K562 treated with DMSO at 1 percent for 12 hours (cell line): ENCODE measurements around the gene NKAPL. TPM values are rescaled to one million over a fixed set of nuclear protein-coding genes. Genes with fewer than 3 reads are reported as not detected.

Source experiments
- total RNA-seq: library from RNA; unstranded; fragments of 300-600 nt; gene quantifications from 2 replicates; pipeline ENCODE4 v1.2.3, GENCODE V29; 2022; ENCODE audit not compliant: insufficient read depth

NKAPL gene
- total RNA-seq: not detected in 2 replicates

GRCh38 chr6:28258877-28259777 is at the start of gene NKAPL:
Gene NKAPL (plus strand): TSS chr6:28259297. CDS start chr6:28259372, 75 bp downstream.

GRCh38 chr6:28225056-28225834 is 33.9 kb upstream of the NKAPL start, which contains the start of gene ZSCAN9:
Gene ZSCAN9 (plus strand): TSS chr6:28225275. CDS start chr6:28227085, 1,810 bp downstream.

GRCh38 chr6:28252009-28252975 is 6.8 kb upstream of the NKAPL start, which contains the start of gene ZKSCAN4:
Gene ZKSCAN4 (minus strand): TSS chr6:28252269. CDS start chr6:28251980, 289 bp downstream.

GRCh38 chr6:28266962-28267694 is 8.0 kb downstream of the NKAPL start, which contains the start of gene ZSCAN26:
Gene ZSCAN26 (plus strand): TSS chr6:28267143. CDS start chr6:28271920, 4,777 bp downstream.

GRCh38 chr6:28281288-28282064 is 22.4 kb downstream of the NKAPL start, which contains the start of gene PGBD1:
Gene PGBD1 (plus strand): TSS chr6:28281572. CDS start chr6:28283814, 2,242 bp downstream.

Other genes with a start within 250 kb of the NKAPL start
- 3.2 and 4.5 TPM in 2 replicates for gene ZNF165, start 178.7 kb upstream of the NKAPL start, total RNA-seq
- not detected in 2 replicates for gene ZSCAN16, start 134.7 kb upstream of the NKAPL start, total RNA-seq
- 3.5 and 28.3 TPM in 2 replicates for gene ZKSCAN8, start 117.4 kb upstream of the NKAPL start, total RNA-seq
- 13.6 and 25.6 TPM in 2 replicates for gene ZSCAN9, start 34.0 kb upstream of the NKAPL start, total RNA-seq
- gene ZKSCAN4, start 7.0 kb upstream of the NKAPL start, total RNA-seq: 6.5 and 9.5 TPM in 2 replicates
- gene ZSCAN26, start 7.8 kb downstream of the NKAPL start, total RNA-seq: 4.7 and 7.2 TPM in 2 replicates
- 7.6 and 14.5 TPM in 2 replicates for gene PGBD1, start 22.3 kb downstream of the NKAPL start, total RNA-seq
- 2.8 and 10.9 TPM in 2 replicates for gene ZSCAN31, start 76.9 kb downstream of the NKAPL start, total RNA-seq
- gene ZKSCAN3, start 90.7 kb downstream of the NKAPL start, total RNA-seq: 3.3 and 8.7 TPM in 2 replicates
- gene ZSCAN12, start 140.4 kb downstream of the NKAPL start, total RNA-seq: 2.5 and 7.8 TPM in 2 replicates
- not detected in 2 replicates for gene ZSCAN23, start 184.2 kb downstream of the NKAPL start, total RNA-seq